K562 (cell line): ENCODE data around the gene PDE8A. TPM values are rescaled to one million over a fixed set of nuclear protein-coding genes. Genes with fewer than 3 reads are reported as not detected.
A peak's percentile ranks its signal among the peaks of the same experiment; 100 is the strongest.

ENCODE experiments used
- CC2D1A ChIP-seq: fragments of 450-650 bp; IDR thresholded peaks from 2 replicates; pipeline ENCODE4 v1.6.1; 2017; ENCODE audit warnings: mild to moderate bottlenecking
- ETV5 ChIP-seq: sonication (generic); formaldehyde crosslinking; IDR thresholded peaks from 2 replicates; pipeline ENCODE4 v1.4.0; 2020; ENCODE audit warnings: low read depth, mild to moderate bottlenecking, missing genetic modification reagents
- L3MBTL2 ChIP-seq: fragments of 450-650 bp; IDR thresholded peaks from 2 replicates; pipeline ENCODE4 v1.6.1; 2016; ENCODE audit warnings: mild to moderate bottlenecking, moderate library complexity
- NEUROD1 ChIP-seq: fragments of 150-350 bp; IDR thresholded peaks from 2 replicates; pipeline ENCODE4 v1.6.1; 2014; ENCODE audit warnings: borderline replicate concordance, low read length, low read depth; ENCODE audit not compliant: partially characterized antibody
- NR4A1 ChIP-seq, 2 experiments: fragments of 250-450 bp in 1 of 2; fragments of 450-650 bp in 1 of 2; sonication (Bioruptor Pico) in 1 of 2; IDR thresholded peaks; 2 replicates each; pipeline versions ENCODE4 v1.4.0 to v1.6.1; 2016 to 2020; ENCODE audit warnings: mild to moderate bottlenecking in 2 of 2, missing compliant biosample characterization in 1 of 2, missing genetic modification characterization in 1 of 2, moderate library complexity in 1 of 2
- PML ChIP-seq: IDR thresholded peaks from 2 replicates; pipeline ENCODE4 v1.6.1; 2012; ENCODE audit warnings: low read length, inconsistent platforms
- POLR3A ChIP-seq: IDR thresholded peaks from 2 replicates; pipeline ENCODE4 v1.6.1; 2011; ENCODE audit warnings: borderline replicate concordance, mild to moderate bottlenecking, moderate library complexity; ENCODE audit not compliant: insufficient read length, insufficient read depth; ENCODE audit errors: extremely low read depth
- ZBTB8A ChIP-seq: fragments of 450-650 bp; IDR thresholded peaks from 2 replicates; pipeline ENCODE4 v1.6.1; 2018; ENCODE audit warnings: mild to moderate bottlenecking, moderate library complexity; ENCODE audit not compliant: partially characterized antibody
- ZMIZ1 ChIP-seq, 2 experiments: fragments of 150-350 bp in 1 of 2; IDR thresholded peaks; 2 replicates each; pipeline ENCODE4 v1.6.1; 2012 to 2016; ENCODE audit warnings: low read depth in 2 of 2, low read length in 2 of 2, mild to moderate bottlenecking in 1 of 2, moderate library complexity in 1 of 2
- ZNF347 ChIP-seq: fragments of 450-650 bp; formaldehyde crosslinking; IDR thresholded peaks from 2 replicates; pipeline ENCODE4 v1.4.0; 2020; ENCODE audit warnings: low read depth, mild to moderate bottlenecking, moderate library complexity
- ZNF384 ChIP-seq: IDR thresholded peaks from 2 replicates; pipeline ENCODE4 v1.6.1; 2012; ENCODE audit warnings: low read depth, low read length, improper control_type of control experiment
- polyA plus RNA-seq, 8 experiments: library from polyadenylated mRNA; depleted of rRNA in 4 of 8; stranded (reverse) in 5 of 8; unstranded in 3 of 8; fragments of >200 nt; fragmentation: Nextera tagmentation in 2 of 8; fragmentation: Illumina TruSeq in 1 of 8; extraction: Ambion mirVana in 2 of 8; extraction: Trizol in 1 of 8; gene quantifications; 2 replicates each; pipeline versions ENCODE4 v1.2.1 to v1.2.3, GENCODE V29; 2011 to 2014; ENCODE audit warnings: inconsistent platforms in 1 of 8, missing spikeins in 1 of 8
- total RNA-seq, 7 experiments: library from RNA; depleted of rRNA in 6 of 7; stranded (reverse); fragments of >200 nt in 6 of 7; fragmentation: Illumina TruSeq in 2 of 7; extraction: Trizol in 2 of 7; gene quantifications; 2 replicates each; pipeline versions ENCODE4 v1.2.1 to v1.2.3, GENCODE V29; 2011 to 2021; ENCODE audit warnings: low replicate concordance in 1 of 7
- TF ChIP-seq, protein P1 (sequence below): IDR thresholded peaks from 2 replicates; pipeline ENCODE4 v1.6.1; 2014; ENCODE audit warnings: antibody characterized with exemption
- TF ChIP-seq, protein P2 (sequence below): fragments of 450-650 bp; formaldehyde crosslinking; IDR thresholded peaks from 2 replicates; pipeline ENCODE4 v1.4.0; 2022; ENCODE audit warnings: missing genetic modification characterization
- TF ChIP-seq, protein P3 (sequence below): fragments of 450-650 bp; IDR thresholded peaks from one replicate; pipeline ENCODE4 v1.6.1; 2018; ENCODE audit warnings: mild to moderate bottlenecking, moderate library complexity; ENCODE audit not compliant: partially characterized antibody
- TF ChIP-seq, protein P4 (sequence below): fragments of 250-450 bp; sonication (Bioruptor Pico); IDR thresholded peaks from 2 replicates; pipeline ENCODE4 v1.9.0; 2021; ENCODE audit warnings: mild to moderate bottlenecking

The PDE8A gene
- total and polyA plus RNA-seq, 9 of the 15 experiments (the other 6 are each of a cell fraction or from before 2014, with no cell fraction given): 5.9 to 40.3 (median 19.8) TPM

DNA sequence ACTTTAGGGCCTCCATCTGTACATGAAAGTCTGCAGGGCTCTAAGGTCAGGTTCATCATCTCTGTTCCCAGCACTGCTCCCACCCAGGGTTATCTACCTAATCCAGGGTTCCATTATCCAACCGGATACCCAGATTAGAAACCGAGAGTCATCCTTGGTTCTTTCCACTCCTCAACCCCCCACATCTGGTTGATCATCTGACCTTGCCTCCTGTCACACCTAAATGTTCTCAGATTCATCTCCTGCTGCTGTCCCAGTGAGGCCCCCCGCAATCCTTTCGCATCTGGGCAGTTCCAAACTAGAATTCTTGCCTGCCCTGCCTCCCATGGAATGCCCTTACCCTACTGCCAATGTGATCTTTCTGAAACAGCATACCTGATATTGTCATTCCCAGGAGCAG is 136.5 kb downstream of the PDE8A start (continued):
- TF ChIP-seq L3MBTL2: peak; percentile 29; the same call in 1 of the 2 replicates
- TF ChIP-seq NEUROD1: peak; percentile 32
- TF ChIP-seq ZNF384: no peak
- 0 out of 4 replicates have a peak, but pooled peaks of 1 of the 2 experiments have one; percentile 60 for TF ChIP-seq ZMIZ1 (IDR thresholded peaks at IDR 0.05; ENCODE audit: low read depth in 2 of 2, low read length in 2 of 2)
- TF ChIP-seq ETV5 (CRISPR knock-in tag): peak; percentile 47; the same call in 1 of the 2 replicates
- 0 out of 2 replicates have a peak, but pooled peaks have one; percentile 47 for TF ChIP-seq PML
- TF ChIP-seq, protein P1, sequence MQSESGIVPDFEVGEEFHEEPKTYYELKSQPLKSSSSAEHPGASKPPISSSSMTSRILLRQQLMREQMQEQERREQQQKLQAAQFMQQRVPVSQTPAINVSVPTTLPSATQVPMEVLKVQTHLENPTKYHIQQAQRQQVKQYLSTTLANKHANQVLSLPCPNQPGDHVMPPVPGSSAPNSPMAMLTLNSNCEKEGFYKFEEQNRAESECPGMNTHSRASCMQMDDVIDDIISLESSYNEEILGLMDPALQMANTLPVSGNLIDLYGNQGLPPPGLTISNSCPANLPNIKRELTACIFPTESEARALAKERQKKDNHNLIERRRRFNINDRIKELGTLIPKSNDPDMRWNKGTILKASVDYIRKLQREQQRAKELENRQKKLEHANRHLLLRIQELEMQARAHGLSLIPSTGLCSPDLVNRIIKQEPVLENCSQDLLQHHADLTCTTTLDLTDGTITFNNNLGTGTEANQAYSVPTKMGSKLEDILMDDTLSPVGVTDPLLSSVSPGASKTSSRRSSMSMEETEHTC: peak; percentile 69; the same call in 1 of the 2 replicates
- TF ChIP-seq POLR3A: no peak
- no peak for TF ChIP-seq NR4A1 (CRISPR knock-in tag; IDR thresholded peaks at IDR 0.05)
- 0 out of 2 replicates have a peak, but pooled peaks have one; percentile 58 for TF ChIP-seq NR4A1 (tag; IDR thresholded peaks at IDR 0.05)
- TF ChIP-seq, protein P2, sequence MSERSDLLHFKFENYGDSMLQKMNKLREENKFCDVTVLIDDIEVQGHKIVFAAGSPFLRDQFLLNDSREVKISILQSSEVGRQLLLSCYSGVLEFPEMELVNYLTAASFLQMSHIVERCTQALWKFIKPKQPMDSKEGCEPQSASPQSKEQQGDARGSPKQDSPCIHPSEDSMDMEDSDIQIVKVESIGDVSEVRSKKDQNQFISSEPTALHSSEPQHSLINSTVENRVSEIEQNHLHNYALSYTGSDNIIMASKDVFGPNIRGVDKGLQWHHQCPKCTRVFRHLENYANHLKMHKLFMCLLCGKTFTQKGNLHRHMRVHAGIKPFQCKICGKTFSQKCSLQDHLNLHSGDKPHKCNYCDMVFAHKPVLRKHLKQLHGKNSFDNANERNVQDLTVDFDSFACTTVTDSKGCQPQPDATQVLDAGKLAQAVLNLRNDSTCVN: no peak
- TF ChIP-seq, protein P3, sequence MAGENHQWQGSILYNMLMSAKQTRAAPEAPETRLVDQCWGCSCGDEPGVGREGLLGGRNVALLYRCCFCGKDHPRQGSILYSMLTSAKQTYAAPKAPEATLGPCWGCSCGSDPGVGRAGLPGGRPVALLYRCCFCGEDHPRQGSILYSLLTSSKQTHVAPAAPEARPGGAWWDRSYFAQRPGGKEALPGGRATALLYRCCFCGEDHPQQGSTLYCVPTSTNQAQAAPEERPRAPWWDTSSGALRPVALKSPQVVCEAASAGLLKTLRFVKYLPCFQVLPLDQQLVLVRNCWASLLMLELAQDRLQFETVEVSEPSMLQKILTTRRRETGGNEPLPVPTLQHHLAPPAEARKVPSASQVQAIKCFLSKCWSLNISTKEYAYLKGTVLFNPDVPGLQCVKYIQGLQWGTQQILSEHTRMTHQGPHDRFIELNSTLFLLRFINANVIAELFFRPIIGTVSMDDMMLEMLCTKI: no peak
- TF ChIP-seq CC2D1A: peak; percentile 61; the same call in 1 of the 2 replicates
- TF ChIP-seq ZNF347 (CRISPR knock-in tag): no peak
- no peak for TF ChIP-seq ZBTB8A
- TF ChIP-seq, protein P4, sequence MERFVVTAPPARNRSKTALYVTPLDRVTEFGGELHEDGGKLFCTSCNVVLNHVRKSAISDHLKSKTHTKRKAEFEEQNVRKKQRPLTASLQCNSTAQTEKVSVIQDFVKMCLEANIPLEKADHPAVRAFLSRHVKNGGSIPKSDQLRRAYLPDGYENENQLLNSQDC (CRISPR knock-in tag): no peak
